Left lung (tissue), 10 donors: Measurements from ENCODE around the gene ANTXR2. TPM values are rescaled to one million over a fixed set of nuclear protein-coding genes. Genes with fewer than 3 reads are reported as not detected.
A peak's percentile ranks its signal among the peaks of the same experiment; 100 is the strongest.

ENCODE experiments used
- ATAC-seq: fragments of 200-7000 bp; cut with Tn5 transposase; one replicate; pipeline ENCODE4 v1.9.1; 2020; ENCODE audit warnings: moderate library complexity
- DNase-seq, 4 donors: peaks; one replicate each; pipeline ENCODE4 v3.0.0-alpha.2; 2013 to 2020
- H3K27ac ChIP-seq, 2 donors: fragments of 200-600 bp; sonication (generic) in 1 of 2; one replicate each; pipeline versions ENCODE4 v1.5.0 to v1.8.0; 2020 to 2021
- H3K27me3 ChIP-seq, 2 donors: fragments of 200-600 bp; sonication (generic) in 1 of 2; one replicate each; pipeline versions ENCODE4 v1.5.0 to v1.8.0; 2020 to 2021
- H3K36me3 ChIP-seq, 2 donors: fragments of 200-600 bp; sonication (generic) in 1 of 2; one replicate each; pipeline versions ENCODE4 v1.5.0 to v1.8.0; 2020 to 2021
- H3K4me1 ChIP-seq, 2 donors: fragments of 200-600 bp; one replicate each; pipeline ENCODE4 v1.8.0; 2021
- H3K4me3 ChIP-seq, 2 donors: fragments of 200-600 bp; sonication (generic) in 1 of 2; one replicate each; pipeline versions ENCODE4 v1.5.0 to v1.8.0; 2020 to 2021; ENCODE audit warnings: mild to moderate bottlenecking in 1 of 2
- H3K9me3 ChIP-seq, 2 donors: fragments of 200-600 bp; sonication (generic) in 1 of 2; one replicate each; pipeline versions ENCODE4 v1.5.0 to v1.8.0; 2020 to 2021
- CTCF ChIP-seq, 2 donors: fragments of 200-600 bp; sonication (generic) in 1 of 2; IDR thresholded peaks; one replicate each; pipeline versions ENCODE4 v1.5.0 to v1.8.0; 2021; ENCODE audit warnings: antibody characterized with exemption in 2 of 2
- intact Hi-C, 2 donors: fragments of 100-400 bp; cut with DNase I; formaldehyde crosslinking; loops; one replicate each; pipeline versions ENCODE4 v1.11.2 to v1.14.2; 2022
- polyA plus RNA-seq, 6 donors: library from polyadenylated mRNA; unstranded; fragments of 120-200 nt; gene quantifications; one replicate each; pipeline ENCODE4 v1.2.1, GENCODE V29; 2013; ENCODE audit not compliant: insufficient read length in 6 of 6
- total RNA-seq, 2 donors: library from RNA; stranded (reverse); fragmentation: NEBNext Ultra II Directional; extraction: Animal tissue kit (Norgen Biotek cat#: 25700); gene quantifications; one replicate each; pipeline ENCODE4 v1.2.1, GENCODE V29; 2021
- donor health status: DM: no; HTN: yes; CAD: no.
- donor health status: DM: no; HTN: no; CAD: no.

Gene ANTXR2
- total and polyA plus RNA-seq, 8 donors, result 45.6 to 73.3 (median 66.1) TPM

DNA sequence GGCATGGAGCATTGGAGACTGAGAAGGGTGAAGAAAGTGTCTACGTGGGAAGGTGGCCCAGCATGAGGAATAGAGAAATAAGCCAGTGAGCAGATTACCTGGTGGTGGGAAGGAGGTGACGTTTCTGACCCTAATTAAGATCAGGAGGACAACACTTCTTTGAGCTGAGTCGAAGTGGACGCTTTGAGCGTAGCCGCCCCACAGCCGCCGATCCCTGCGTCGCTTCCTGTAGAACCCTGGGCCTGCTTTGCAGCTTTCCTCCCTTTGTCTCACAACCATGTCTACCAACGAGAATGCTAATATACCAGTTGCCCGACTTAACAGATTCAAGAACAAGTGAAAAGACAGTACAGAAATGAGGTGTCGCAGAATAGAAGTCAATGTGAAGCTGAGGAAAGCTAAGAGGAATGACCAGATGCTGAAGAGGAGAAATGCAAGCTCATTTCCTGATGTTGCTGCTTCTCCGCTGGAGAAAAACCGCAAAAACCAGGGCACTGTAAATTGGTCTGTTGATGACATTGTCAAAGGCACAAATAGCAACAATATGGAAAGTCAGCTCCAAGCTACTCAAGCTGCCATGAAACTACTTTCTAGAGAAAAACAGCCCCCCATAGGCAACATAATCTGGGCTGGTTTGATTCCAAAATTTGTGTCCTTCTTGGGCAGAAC, 6.4 kb upstream of the ANTXR2 start:
- H3K9me3 ChIP-seq, result no peaks in the 10 kb centered on the region
- H3K27me3 ChIP-seq, result no peaks in the 10 kb centered on the region
- no peak for TF ChIP-seq CTCF (IDR thresholded peaks at IDR 0.05)
- H3K27ac ChIP-seq, result peak overlapping the region in 1 of 2 donors; percentile 89
- ATAC-seq (no peak), DNase-seq (peak in 1 of 4 donors; percentile 80)
- intact Hi-C loops, result no loop called here
- H3K4me1 ChIP-seq, result peaks cover 0 to 37% of the 10 kb centered on the region in 2 donors
- H3K36me3 ChIP-seq, result no peaks in the 10 kb centered on the region
- H3K4me3 ChIP-seq, result peak overlapping the region in 1 of 2 donors; percentile 13

GRCh38 chr4:80078346-80079092, 5.5 kb upstream of the ANTXR2 start:
- no peaks in the 10 kb centered on the region for H3K9me3 ChIP-seq
- no peak for TF ChIP-seq CTCF (IDR thresholded peaks at IDR 0.05)
- DNase-seq (no peak), ATAC-seq (no peak)
- H3K27ac ChIP-seq, result peak overlapping the region in 1 of 2 donors; percentile 89
- H3K4me3 ChIP-seq, result peak overlapping the region in 1 of 2 donors; percentile 13
- H3K36me3 ChIP-seq, result no peaks in the 10 kb centered on the region
- peaks cover 3 to 46% of the 10 kb centered on the region in 2 donors for H3K4me1 ChIP-seq
- no peaks in the 10 kb centered on the region for H3K27me3 ChIP-seq
- intact Hi-C loops, result no loop called here

DNA sequence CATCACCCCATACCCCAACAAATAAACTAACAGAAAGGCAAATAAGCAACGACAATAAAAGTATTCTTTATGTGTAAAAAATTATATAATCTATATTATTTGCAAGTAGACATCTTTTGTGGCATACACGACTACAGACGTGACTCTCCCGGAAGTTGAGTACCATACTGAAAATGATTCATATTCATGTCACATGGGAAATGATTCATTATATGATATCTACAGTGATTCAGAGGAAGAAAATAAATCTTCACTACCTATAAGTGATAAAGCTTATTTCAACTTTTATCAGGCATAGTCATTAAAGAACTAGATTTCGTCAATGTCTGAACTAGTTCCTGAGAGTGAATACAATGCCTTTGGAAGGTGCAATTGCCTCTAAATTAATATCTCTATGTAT, 4.6 kb upstream of the ANTXR2 start:
- Histone ChIP-seq H3K36me3 (no peaks in the 10 kb centered on the region), H3K4me3 (no peak overlapping the region), H3K4me1 (peaks cover 4 to 50% of the 10 kb centered on the region in 2 donors), H3K27me3 (no peaks in the 10 kb centered on the region), H3K27ac (peak overlapping the region in 1 of 2 donors; percentile 89), H3K9me3 (no peaks in the 10 kb centered on the region)
- DNase-seq, result no peak
- intact Hi-C loops, result no loop called here
- no peak for TF ChIP-seq CTCF (IDR thresholded peaks at IDR 0.05)
- ATAC-seq, result no peak

DNA sequence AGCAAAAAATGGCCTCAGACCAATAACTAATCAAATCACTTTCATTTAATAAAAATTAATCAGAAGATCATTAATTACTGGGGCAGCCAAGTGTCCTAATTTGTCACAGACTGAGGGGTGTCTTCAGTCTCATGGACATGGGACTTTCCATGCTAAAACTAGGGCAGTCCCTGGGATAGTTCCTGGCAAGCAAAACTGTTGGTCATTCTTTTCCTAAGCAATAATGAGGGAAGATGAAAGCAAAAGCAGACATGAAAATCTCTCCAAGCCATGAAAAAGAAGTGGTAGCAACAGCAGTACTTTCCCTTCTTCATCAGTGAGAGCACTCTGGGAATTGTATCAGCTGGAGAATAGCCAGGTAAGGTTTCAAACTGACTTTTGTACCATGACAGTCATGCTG, 3.7 kb upstream of the ANTXR2 start:
- H3K9me3 ChIP-seq, result no peaks in the 10 kb centered on the region
- H3K4me3 ChIP-seq, result no peak overlapping the region
- DNase-seq (no peak), ATAC-seq (no peak)
- no peak for TF ChIP-seq CTCF (IDR thresholded peaks at IDR 0.05)
- peaks cover 4 to 52% of the 10 kb centered on the region in 2 donors for H3K4me1 ChIP-seq
- H3K27me3 ChIP-seq, result no peaks in the 10 kb centered on the region
- no peaks in the 10 kb centered on the region for H3K36me3 ChIP-seq
- H3K27ac ChIP-seq, result peak overlapping the region in 1 of 2 donors; percentile 57
- intact Hi-C loops, result no loop called here

- H3K36me3 ChIP-seq, result no peaks in the 10 kb centered on the region
- intact Hi-C loops, result no loop called here
- peaks cover 8 to 58% of the 10 kb centered on the region in 2 donors for H3K4me1 ChIP-seq
- no peak for TF ChIP-seq CTCF (IDR thresholded peaks at IDR 0.05)
- H3K27ac ChIP-seq, result peak overlapping the region in 1 of 2 donors; percentile 57
- DNase-seq (no peak), ATAC-seq (no peak)
- no peaks in the 10 kb centered on the region for H3K27me3 ChIP-seq
- no peak overlapping the region for H3K4me3 ChIP-seq
- H3K9me3 ChIP-seq, result no peaks in the 10 kb centered on the region
These were observed 3.1 kb upstream of the ANTXR2 start for GRCh38 chr4:80075995-80076675.
